Mucosa of descending colon (tissue), 3 donors: ENCODE results near the gene IQGAP2. TPM values are rescaled to one million over a fixed set of nuclear protein-coding genes. Genes with fewer than 3 reads are reported as not detected.

ENCODE experiments used
- ATAC-seq: fragments of 200-7000 bp; cut with Tn5 transposase; one replicate; pipeline ENCODE4 v1.9.1; 2020; ENCODE audit warnings: mild to moderate bottlenecking, moderate library complexity
- DNase-seq, 3 donors: peaks; one replicate each; pipeline ENCODE4 v3.0.0-alpha.2; 2020
- H3K36me3 ChIP-seq: fragments of 200-600 bp; one replicate; pipeline ENCODE4 v1.8.0; 2021; ENCODE audit warnings: low read depth, mild to moderate bottlenecking
- H3K4me1 ChIP-seq: fragments of 200-600 bp; one replicate; pipeline ENCODE4 v1.8.0; 2021; ENCODE audit warnings: low read depth, mild to moderate bottlenecking
- H3K4me3 ChIP-seq: fragments of 200-600 bp; one replicate; pipeline ENCODE4 v1.8.0; 2021; ENCODE audit warnings: mild to moderate bottlenecking
- H3K9me3 ChIP-seq: fragments of 200-600 bp; one replicate; pipeline ENCODE4 v1.8.0; 2021; ENCODE audit warnings: mild to moderate bottlenecking
- intact Hi-C, 2 donors: fragments of 100-400 bp; cut with DNase I in 1 of 2; cut with micrococcal nuclease in 1 of 2; formaldehyde crosslinking; loops; one replicate each; pipeline versions ENCODE4 v1.11.0 to v1.11.1; 2022; cut with DNase I, micrococcal nuclease
- total RNA-seq, 3 donors: library from RNA; stranded (reverse); fragmentation: NEBNext Ultra II Directional in 2 of 3; extraction: Animal tissue kit (Norgen Biotek cat#: 25700) in 2 of 3; gene quantifications; one replicate each; pipeline versions ENCODE4 v1.2.1 to v1.2.4, GENCODE V29; 2021 to 2023
- TF ChIP-seq, protein P1 (sequence below): fragments of 200-600 bp; IDR thresholded peaks from one replicate; pipeline ENCODE4 v1.8.0; 2022; ENCODE audit warnings: antibody characterized with exemption, mild to moderate bottlenecking
- donor health status: DM: no; HTN: no; CAD: no; lungs with moderate emphysema.
- donor health status: DM: no; HTN: no; CAD: no.
- donor health status: DM: no; HTN: yes; CAD: no.

Gene IQGAP2
- total RNA-seq, 3 donors from 2014 or later: 59.7 to 159 (median 84.8) TPM

- Histone ChIP-seq H3K4me1 (no peaks in the 10 kb centered on the region), H3K4me3 (no peak overlapping the region), H3K9me3 (no peaks in the 10 kb centered on the region), H3K36me3 (no peaks in the 10 kb centered on the region)
- no peak for ATAC-seq
- intact Hi-C loops: no loop called here
- TF ChIP-seq, protein P1, sequence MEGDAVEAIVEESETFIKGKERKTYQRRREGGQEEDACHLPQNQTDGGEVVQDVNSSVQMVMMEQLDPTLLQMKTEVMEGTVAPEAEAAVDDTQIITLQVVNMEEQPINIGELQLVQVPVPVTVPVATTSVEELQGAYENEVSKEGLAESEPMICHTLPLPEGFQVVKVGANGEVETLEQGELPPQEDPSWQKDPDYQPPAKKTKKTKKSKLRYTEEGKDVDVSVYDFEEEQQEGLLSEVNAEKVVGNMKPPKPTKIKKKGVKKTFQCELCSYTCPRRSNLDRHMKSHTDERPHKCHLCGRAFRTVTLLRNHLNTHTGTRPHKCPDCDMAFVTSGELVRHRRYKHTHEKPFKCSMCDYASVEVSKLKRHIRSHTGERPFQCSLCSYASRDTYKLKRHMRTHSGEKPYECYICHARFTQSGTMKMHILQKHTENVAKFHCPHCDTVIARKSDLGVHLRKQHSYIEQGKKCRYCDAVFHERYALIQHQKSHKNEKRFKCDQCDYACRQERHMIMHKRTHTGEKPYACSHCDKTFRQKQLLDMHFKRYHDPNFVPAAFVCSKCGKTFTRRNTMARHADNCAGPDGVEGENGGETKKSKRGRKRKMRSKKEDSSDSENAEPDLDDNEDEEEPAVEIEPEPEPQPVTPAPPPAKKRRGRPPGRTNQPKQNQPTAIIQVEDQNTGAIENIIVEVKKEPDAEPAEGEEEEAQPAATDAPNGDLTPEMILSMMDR: no peak
- DNase-seq: no peak
Measured at GRCh38 chr5:76419597-76420298, 16.7 kb downstream of the IQGAP2 start.

GRCh38 chr5:76422227-76422626, 19.1 kb downstream of the IQGAP2 start:
- DNase-seq (no peak), ATAC-seq (no peak)
- intact Hi-C loops: no loop called here
- TF ChIP-seq, protein P1: no peak
- Histone ChIP-seq H3K4me3 (no peak overlapping the region), H3K36me3 (no peaks in the 10 kb centered on the region), H3K9me3 (no peaks in the 10 kb centered on the region), H3K4me1 (no peaks in the 10 kb centered on the region)

DNA sequence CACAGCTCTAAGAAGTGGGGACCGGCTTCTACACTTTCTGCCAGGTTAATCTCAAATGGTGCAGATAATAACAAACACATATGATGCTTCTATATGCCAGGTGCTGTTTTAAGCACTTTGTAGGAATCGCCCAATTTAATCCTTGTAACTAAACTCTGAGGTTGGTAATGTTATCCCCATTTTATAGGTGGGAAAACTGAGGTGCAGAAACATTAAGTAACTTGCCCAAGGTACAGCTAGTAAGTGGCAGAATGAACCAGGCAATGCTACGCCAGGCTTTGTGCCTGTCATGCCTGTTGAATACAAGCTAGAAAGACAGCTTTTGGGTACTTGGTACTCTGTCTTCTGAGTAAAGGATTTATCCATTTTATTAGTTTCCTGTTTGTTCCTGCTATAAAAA, 19.7 kb downstream of the IQGAP2 start:
- intact Hi-C loops: no loop called here
- no peak for ATAC-seq
- H3K36me3 ChIP-seq: no peaks in the 10 kb centered on the region
- no peak for DNase-seq
- TF ChIP-seq, protein P1: no peak
- no peak overlapping the region for H3K4me3 ChIP-seq
- H3K4me1 ChIP-seq: no peaks in the 10 kb centered on the region
- H3K9me3 ChIP-seq: no peaks in the 10 kb centered on the region

DNA sequence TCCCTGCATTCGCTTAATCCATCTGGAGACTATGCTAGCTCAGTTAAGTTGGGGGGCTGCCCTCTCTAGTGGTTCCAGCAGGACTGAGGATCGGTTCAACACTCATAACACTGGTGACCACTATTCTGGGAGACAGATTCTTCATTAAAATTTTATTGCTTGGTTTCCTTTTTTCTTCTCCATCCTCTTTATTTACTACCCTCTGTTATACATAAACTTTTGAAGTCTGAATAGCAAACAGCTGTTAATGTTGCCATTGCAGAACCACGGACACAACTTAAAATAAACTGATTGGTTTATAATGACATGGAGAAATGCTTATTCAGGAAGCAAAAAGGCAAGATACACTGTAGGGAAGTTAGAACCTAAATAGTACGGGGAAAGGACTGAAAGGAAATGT, 22.1 kb downstream of the IQGAP2 start:
- Histone ChIP-seq H3K36me3 (no peaks in the 10 kb centered on the region), H3K4me1 (no peaks in the 10 kb centered on the region), H3K4me3 (no peak overlapping the region), H3K9me3 (no peaks in the 10 kb centered on the region)
- DNase-seq: no peak
- no peak for ATAC-seq
- TF ChIP-seq, protein P1: no peak
- intact Hi-C loops: no loop called here

- DNase-seq (no peak), ATAC-seq (no peak)
- no peaks in the 10 kb centered on the region for H3K9me3 ChIP-seq
- no peaks in the 10 kb centered on the region for H3K4me1 ChIP-seq
- no peak overlapping the region for H3K4me3 ChIP-seq
- intact Hi-C loops: no loop called here
- TF ChIP-seq, protein P1: no peak
- no peaks in the 10 kb centered on the region for H3K36me3 ChIP-seq
Measured at GRCh38 chr5:76425928-76426804, 23.1 kb downstream of the IQGAP2 start.
